Panc1 (cell line): Measurements from ENCODE around the gene WDHD1.
"Not testable (repeated sequence)": the region's sequence is repeated elsewhere in the genome, so short reads cannot be mapped to it uniquely, and the experiment has no call there.

Experiments
- POLR2AphosphoS5 ChIP-seq: IDR thresholded peaks from 2 replicates; pipeline ENCODE4 v1.6.1; 2012; ENCODE audit warnings: mild to moderate bottlenecking, low read depth, low read length, moderate library complexity
- TF ChIP-seq, protein P1 (sequence below): fragments of 450-650 bp; IDR thresholded peaks from 2 replicates; pipeline ENCODE4 v1.5.1; 2017; ENCODE audit warnings: mild to moderate bottlenecking
- TF ChIP-seq, protein P2 (sequence below), 2 experiments: IDR thresholded peaks; 2 replicates each; pipeline ENCODE4 v1.6.1; 2011 to 2012; ENCODE audit warnings: low read depth in 2 of 2, control low read depth in 1 of 2, low read length in 1 of 2, mild to moderate bottlenecking in 1 of 2, moderate library complexity in 1 of 2; ENCODE audit not compliant: insufficient read depth in 1 of 2

DNA sequence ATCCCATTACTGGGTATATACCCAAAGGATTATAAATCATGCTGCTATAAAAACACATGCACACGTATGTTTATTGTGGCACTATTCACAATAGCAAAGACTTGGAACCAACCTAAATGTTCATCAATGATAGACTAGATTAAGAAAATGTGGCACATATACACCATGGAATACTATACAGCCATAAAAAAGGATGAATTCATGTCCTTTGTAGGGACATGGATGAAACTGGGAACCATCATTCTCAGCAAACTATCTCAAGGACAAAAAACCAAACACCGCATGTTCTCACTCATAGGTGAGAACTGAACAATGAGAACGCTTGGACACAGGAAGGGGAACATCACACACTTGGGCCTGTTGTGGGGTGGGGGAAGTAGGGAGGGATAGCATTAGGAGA is 73.3 kb downstream of the WDHD1 start:
- TF ChIP-seq, protein P1, sequence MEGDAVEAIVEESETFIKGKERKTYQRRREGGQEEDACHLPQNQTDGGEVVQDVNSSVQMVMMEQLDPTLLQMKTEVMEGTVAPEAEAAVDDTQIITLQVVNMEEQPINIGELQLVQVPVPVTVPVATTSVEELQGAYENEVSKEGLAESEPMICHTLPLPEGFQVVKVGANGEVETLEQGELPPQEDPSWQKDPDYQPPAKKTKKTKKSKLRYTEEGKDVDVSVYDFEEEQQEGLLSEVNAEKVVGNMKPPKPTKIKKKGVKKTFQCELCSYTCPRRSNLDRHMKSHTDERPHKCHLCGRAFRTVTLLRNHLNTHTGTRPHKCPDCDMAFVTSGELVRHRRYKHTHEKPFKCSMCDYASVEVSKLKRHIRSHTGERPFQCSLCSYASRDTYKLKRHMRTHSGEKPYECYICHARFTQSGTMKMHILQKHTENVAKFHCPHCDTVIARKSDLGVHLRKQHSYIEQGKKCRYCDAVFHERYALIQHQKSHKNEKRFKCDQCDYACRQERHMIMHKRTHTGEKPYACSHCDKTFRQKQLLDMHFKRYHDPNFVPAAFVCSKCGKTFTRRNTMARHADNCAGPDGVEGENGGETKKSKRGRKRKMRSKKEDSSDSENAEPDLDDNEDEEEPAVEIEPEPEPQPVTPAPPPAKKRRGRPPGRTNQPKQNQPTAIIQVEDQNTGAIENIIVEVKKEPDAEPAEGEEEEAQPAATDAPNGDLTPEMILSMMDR: not testable (repeated sequence)
- not testable (repeated sequence) for TF ChIP-seq POLR2AphosphoS5
- TF ChIP-seq, protein P2, sequence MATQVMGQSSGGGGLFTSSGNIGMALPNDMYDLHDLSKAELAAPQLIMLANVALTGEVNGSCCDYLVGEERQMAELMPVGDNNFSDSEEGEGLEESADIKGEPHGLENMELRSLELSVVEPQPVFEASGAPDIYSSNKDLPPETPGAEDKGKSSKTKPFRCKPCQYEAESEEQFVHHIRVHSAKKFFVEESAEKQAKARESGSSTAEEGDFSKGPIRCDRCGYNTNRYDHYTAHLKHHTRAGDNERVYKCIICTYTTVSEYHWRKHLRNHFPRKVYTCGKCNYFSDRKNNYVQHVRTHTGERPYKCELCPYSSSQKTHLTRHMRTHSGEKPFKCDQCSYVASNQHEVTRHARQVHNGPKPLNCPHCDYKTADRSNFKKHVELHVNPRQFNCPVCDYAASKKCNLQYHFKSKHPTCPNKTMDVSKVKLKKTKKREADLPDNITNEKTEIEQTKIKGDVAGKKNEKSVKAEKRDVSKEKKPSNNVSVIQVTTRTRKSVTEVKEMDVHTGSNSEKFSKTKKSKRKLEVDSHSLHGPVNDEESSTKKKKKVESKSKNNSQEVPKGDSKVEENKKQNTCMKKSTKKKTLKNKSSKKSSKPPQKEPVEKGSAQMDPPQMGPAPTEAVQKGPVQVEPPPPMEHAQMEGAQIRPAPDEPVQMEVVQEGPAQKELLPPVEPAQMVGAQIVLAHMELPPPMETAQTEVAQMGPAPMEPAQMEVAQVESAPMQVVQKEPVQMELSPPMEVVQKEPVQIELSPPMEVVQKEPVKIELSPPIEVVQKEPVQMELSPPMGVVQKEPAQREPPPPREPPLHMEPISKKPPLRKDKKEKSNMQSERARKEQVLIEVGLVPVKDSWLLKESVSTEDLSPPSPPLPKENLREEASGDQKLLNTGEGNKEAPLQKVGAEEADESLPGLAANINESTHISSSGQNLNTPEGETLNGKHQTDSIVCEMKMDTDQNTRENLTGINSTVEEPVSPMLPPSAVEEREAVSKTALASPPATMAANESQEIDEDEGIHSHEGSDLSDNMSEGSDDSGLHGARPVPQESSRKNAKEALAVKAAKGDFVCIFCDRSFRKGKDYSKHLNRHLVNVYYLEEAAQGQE (IDR thresholded peaks at IDR 0.05; ENCODE audit: insufficient read depth in 1 of 2, low read depth in 2 of 2, low read length in 1 of 2): not testable (repeated sequence)
